ENCODE data around the gene CNMD. TPM values are rescaled to one million over a fixed set of nuclear protein-coding genes. Genes with fewer than 3 reads are reported as not detected.

The CNMD gene
- polyA plus RNA-seq, 1 of the 3 experiments (the other 2 are of a cell fraction), result not detected

DNA sequence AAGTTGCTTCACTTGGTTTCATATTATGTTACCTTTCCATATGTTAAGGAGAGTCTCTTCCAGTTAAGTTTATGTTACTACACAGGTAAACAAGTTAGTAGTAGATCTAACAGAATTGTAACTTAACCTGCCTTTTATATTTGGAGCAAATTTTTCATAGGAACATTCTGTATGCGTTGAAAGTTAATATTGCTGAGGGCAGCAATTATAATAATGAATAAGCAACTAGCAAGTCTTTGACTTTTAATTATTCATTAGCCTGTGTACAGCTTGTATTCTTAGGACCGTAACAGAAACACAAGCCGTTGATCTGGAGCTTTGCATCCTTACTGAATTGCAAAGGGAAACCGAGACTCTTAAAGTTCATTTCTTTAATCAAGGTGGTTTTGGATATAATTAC, 75.3 kb downstream of the CNMD start:
- Histone ChIP-seq H3K4me1 (ENCODE audit: control insufficient read depth in 1 of 2, insufficient read depth in 2 of 2, low read depth in 1 of 2, low read length in 1 of 2) (no peaks in the 10 kb centered on the region; a peak in 1 of 4 replicates), H3K27ac (ENCODE audit: low read depth in 2 of 2, low read length in 1 of 2) (no peak overlapping the region), H3K79me2 (ENCODE audit: insufficient read depth) (peaks cover 2% of the 10 kb centered on the region; the same call in 1 of the 2 replicates), H3K4me3 (ENCODE audit: low read depth in 2 of 2, low read length in 1 of 2) (no peak overlapping the region), H3K9me3 (no peaks in the 10 kb centered on the region), H3K27me3 (ENCODE audit: insufficient read depth) (no peaks in the 10 kb centered on the region), H2AFZ (ENCODE audit: low read depth) (no peak overlapping the region), H3K4me2 (no peak overlapping the region), H3F3A (replicated peaks; ENCODE audit: insufficient read depth) (peaks cover 13% of the 10 kb centered on the region), H3K9me2 (no peaks in the 10 kb centered on the region), H3K9ac (no peak overlapping the region), H4K20me1 (ENCODE audit: insufficient read depth) (no peaks in the 10 kb centered on the region), H3K36me3 (replicated peaks in 1 of 2; ENCODE audit: control insufficient read depth in 1 of 2, insufficient read depth in 2 of 2, low read length in 1 of 2) (peaks cover 67 to 76% of the 10 kb centered on the region in 2 experiments)
- 98% methylated on average over 4 of the region's 4 CpGs for WGBS (ENCODE audit: low lambda C conversion rate)
- DNase-seq, result no peak
- CTCF ChIA-PET, result interaction anchor here (0.9 to 5.1 kb wide), 22 partner anchors 11 to 538 kb away, joined by 3 to 86 read pairs (median 10); partner anchors contain the start of genes PCDH8 and SUGT1
- TF ChIP-seq, protein P1, sequence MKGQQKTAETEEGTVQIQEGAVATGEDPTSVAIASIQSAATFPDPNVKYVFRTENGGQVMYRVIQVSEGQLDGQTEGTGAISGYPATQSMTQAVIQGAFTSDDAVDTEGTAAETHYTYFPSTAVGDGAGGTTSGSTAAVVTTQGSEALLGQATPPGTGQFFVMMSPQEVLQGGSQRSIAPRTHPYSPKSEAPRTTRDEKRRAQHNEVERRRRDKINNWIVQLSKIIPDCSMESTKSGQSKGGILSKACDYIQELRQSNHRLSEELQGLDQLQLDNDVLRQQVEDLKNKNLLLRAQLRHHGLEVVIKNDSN (IDR thresholded peaks at IDR 0.05; ENCODE audit: borderline replicate concordance, low read depth), result no peak
- TF ChIP-seq TCF12 (IDR thresholded peaks at IDR 0.05) (no peak), RXRA (IDR thresholded peaks at IDR 0.05; ENCODE audit: borderline replicate concordance, low read depth) (no peak)
- TF ChIP-seq, protein P2, sequence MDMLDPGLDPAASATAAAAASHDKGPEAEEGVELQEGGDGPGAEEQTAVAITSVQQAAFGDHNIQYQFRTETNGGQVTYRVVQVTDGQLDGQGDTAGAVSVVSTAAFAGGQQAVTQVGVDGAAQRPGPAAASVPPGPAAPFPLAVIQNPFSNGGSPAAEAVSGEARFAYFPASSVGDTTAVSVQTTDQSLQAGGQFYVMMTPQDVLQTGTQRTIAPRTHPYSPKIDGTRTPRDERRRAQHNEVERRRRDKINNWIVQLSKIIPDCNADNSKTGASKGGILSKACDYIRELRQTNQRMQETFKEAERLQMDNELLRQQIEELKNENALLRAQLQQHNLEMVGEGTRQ (IDR thresholded peaks at IDR 0.05; ENCODE audit: borderline replicate concordance, low read depth, low read length), result no peak
- POLR2A ChIA-PET, result no interaction called here

DNA sequence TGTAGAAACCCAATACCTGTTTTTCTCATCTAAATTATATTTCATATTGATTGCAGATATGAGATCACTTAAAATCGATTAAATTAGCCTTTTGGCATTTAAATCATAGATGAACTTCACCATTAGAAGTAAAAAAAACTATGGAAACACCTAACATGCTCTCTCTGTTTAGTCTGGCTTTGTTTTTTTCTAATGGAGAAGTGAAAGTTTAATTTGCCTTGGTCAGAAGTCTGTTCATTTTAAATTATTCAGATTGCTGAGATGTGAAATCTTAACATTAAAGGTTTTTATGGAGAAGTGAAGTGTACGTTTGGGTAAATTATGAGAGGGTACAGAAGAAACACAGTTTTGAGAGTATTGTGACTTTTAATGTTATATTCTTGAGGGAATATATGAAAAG, 80.3 kb downstream of the CNMD start:
- Histone ChIP-seq H3K4me3 (ENCODE audit: low read depth in 2 of 2, low read length in 1 of 2) (no peak overlapping the region), H3K9me3 (no peaks in the 10 kb centered on the region), H3K9me2 (no peaks in the 10 kb centered on the region), H3K27me3 (ENCODE audit: insufficient read depth) (no peaks in the 10 kb centered on the region), H3K79me2 (ENCODE audit: insufficient read depth) (peaks cover 45% of the 10 kb centered on the region), H3K27ac (ENCODE audit: low read depth in 2 of 2, low read length in 1 of 2) (no peak overlapping the region), H3K36me3 (replicated peaks in 1 of 2; ENCODE audit: control insufficient read depth in 1 of 2, insufficient read depth in 2 of 2, low read length in 1 of 2) (peaks cover 55 to 69% of the 10 kb centered on the region in 2 experiments), H4K20me1 (ENCODE audit: insufficient read depth) (no peaks in the 10 kb centered on the region), H2AFZ (ENCODE audit: low read depth) (no peak overlapping the region), H3K9ac (no peak overlapping the region), H3K4me2 (no peak overlapping the region), H3K4me1 (ENCODE audit: control insufficient read depth in 1 of 2, insufficient read depth in 2 of 2, low read depth in 1 of 2, low read length in 1 of 2) (no peaks in the 10 kb centered on the region; a peak in 1 of 4 replicates), H3F3A (replicated peaks; ENCODE audit: insufficient read depth) (no peaks in the 10 kb centered on the region)
- DNase-seq, result no peak
- 91% methylated on average over 2 of the region's 2 CpGs for WGBS (ENCODE audit: low lambda C conversion rate)
- ChIA-PET CTCF (interaction anchor here (3.3 kb wide), 1 partner anchor 187 kb away, joined by 15 read pairs; no protein-coding TSS in a partner anchor), POLR2A (no interaction called here)
- TF ChIP-seq SMC3 (IDR thresholded peaks at IDR 0.05; ENCODE audit: low read depth, low read length) (no peak), POLR2AphosphoS5 (IDR thresholded peaks at IDR 0.05; ENCODE audit: low read depth, low read length) (no peak), SIN3A (IDR thresholded peaks at IDR 0.05; ENCODE audit: borderline replicate concordance, low read depth, low read length) (no peak), FOSL2 (IDR thresholded peaks at IDR 0.05; ENCODE audit: borderline replicate concordance, low read depth) (no peak), RAD21 (IDR thresholded peaks at IDR 0.05; ENCODE audit: low read length) (no peak), FOXM1 (IDR thresholded peaks at IDR 0.05; ENCODE audit: low read depth) (no peak), TEAD4 (IDR thresholded peaks at IDR 0.05; ENCODE audit: borderline replicate concordance, insufficient read depth) (no peak), RXRA (IDR thresholded peaks at IDR 0.05; ENCODE audit: borderline replicate concordance, low read depth) (no peak), RCOR1 (IDR thresholded peaks at IDR 0.05; ENCODE audit: low read length) (no peak), EZH2phosphoT487 (IDR thresholded peaks at IDR 0.05; ENCODE audit: borderline replicate concordance, low read depth) (no peak), NRF1 (IDR thresholded peaks at IDR 0.05; ENCODE audit: low read depth, low read length) (no peak), FOXJ3 (CRISPR knock-in tag; IDR thresholded peaks at IDR 0.05) (no peak), RFX5 (IDR thresholded peaks at IDR 0.05; ENCODE audit: low read length) (no peak), ELF1 (IDR thresholded peaks at IDR 0.05) (no peak), EP300 (IDR thresholded peaks at IDR 0.05; ENCODE audit: borderline replicate concordance in 1 of 2, low read depth in 1 of 2, low read length in 1 of 2) (no peak)
- TF ChIP-seq, protein P3, sequence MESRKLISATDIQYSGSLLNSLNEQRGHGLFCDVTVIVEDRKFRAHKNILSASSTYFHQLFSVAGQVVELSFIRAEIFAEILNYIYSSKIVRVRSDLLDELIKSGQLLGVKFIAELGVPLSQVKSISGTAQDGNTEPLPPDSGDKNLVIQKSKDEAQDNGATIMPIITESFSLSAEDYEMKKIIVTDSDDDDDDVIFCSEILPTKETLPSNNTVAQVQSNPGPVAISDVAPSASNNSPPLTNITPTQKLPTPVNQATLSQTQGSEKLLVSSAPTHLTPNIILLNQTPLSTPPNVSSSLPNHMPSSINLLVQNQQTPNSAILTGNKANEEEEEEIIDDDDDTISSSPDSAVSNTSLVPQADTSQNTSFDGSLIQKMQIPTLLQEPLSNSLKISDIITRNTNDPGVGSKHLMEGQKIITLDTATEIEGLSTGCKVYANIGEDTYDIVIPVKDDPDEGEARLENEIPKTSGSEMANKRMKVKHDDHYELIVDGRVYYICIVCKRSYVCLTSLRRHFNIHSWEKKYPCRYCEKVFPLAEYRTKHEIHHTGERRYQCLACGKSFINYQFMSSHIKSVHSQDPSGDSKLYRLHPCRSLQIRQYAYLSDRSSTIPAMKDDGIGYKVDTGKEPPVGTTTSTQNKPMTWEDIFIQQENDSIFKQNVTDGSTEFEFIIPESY (IDR thresholded peaks at IDR 0.05; ENCODE audit: borderline replicate concordance, low read depth), result no peak
- TF ChIP-seq, protein P2 (IDR thresholded peaks at IDR 0.05; ENCODE audit: borderline replicate concordance, low read depth, low read length), result no peak
- TF ChIP-seq, protein P1 (IDR thresholded peaks at IDR 0.05; ENCODE audit: borderline replicate concordance, low read depth), result no peak
